Breast epithelium (tissue), 4 donors: ENCODE data around the gene GRM4. TPM values are rescaled to one million over a fixed set of nuclear protein-coding genes. Genes with fewer than 3 reads are reported as not detected.

ENCODE experiments used
- DNase-seq, 2 donors: peaks; one replicate each; pipeline ENCODE4 v3.0.0-alpha.2; 2019; ENCODE audit warnings: low spot score in 2 of 2
- H3K27ac ChIP-seq, 2 donors: fragments of 200-600 bp; sonication (generic) in 1 of 2; one replicate each; pipeline ENCODE4 v1.5.1; 2016 to 2019; ENCODE audit warnings: mild to moderate bottlenecking in 1 of 2
- H3K27me3 ChIP-seq, 2 donors: fragments of 200-600 bp; sonication (generic) in 1 of 2; one replicate each; pipeline versions ENCODE4 v1.5.1 to v1.6.0; 2017 to 2019; ENCODE audit warnings: control low read depth in 1 of 2, mild to moderate bottlenecking in 1 of 2
- H3K36me3 ChIP-seq: fragments of 200-600 bp; one replicate; pipeline ENCODE4 v1.5.1; 2019
- H3K4me1 ChIP-seq, 2 donors: fragments of 200-600 bp; sonication (generic); one replicate each; pipeline ENCODE4 v1.5.1; 2016 to 2019; ENCODE audit warnings: control low read depth in 1 of 2
- H3K4me3 ChIP-seq, 3 donors: fragments of 200-600 bp; sonication (generic); 1 replicate in 2 of 3; 2 replicates in 1 of 3; pipeline ENCODE4 v1.5.1; 2016 to 2019; ENCODE audit warnings: mild to moderate bottlenecking in 3 of 3, moderate library complexity in 2 of 3
- H3K9me3 ChIP-seq, 2 donors: fragments of 200-600 bp; sonication (generic) in 1 of 2; one replicate each; pipeline ENCODE4 v1.5.1; 2016 to 2019; ENCODE audit warnings: control low read depth in 1 of 2
- POLR2A ChIP-seq: fragments of 450-650 bp; IDR thresholded peaks from one replicate; pipeline ENCODE4 v1.6.1; 2016; ENCODE audit warnings: antibody characterized with exemption, mild to moderate bottlenecking, moderate library complexity
- POLR2AphosphoS5 ChIP-seq, 3 donors: sonication (generic); formaldehyde crosslinking; IDR thresholded peaks; one replicate each; pipeline ENCODE4 v1.6.1; 2017; ENCODE audit warnings: antibody characterized with exemption in 3 of 3
- intact Hi-C: fragments of 100-400 bp; cut with DNase I; formaldehyde crosslinking; loops from one replicate; pipeline ENCODE4 v1.15.1; 2023; ENCODE audit warnings: low total_unique reads
- total RNA-seq, 3 donors: library from RNA; depleted of rRNA; stranded (reverse); fragments of >200 nt; gene quantifications; one replicate each; pipeline ENCODE4 v1.1.0, GENCODE V29; 2016
- TF ChIP-seq, protein P1 (sequence below), 3 donors: fragments of 450-650 bp; IDR thresholded peaks; one replicate each; pipeline ENCODE4 v1.5.1; 2016 to 2017; ENCODE audit warnings: antibody characterized with exemption in 3 of 3, mild to moderate bottlenecking in 3 of 3, moderate library complexity in 3 of 3

The GRM4 gene
- total RNA-seq, 3 donors from 2014 or later, result not detected

DNA sequence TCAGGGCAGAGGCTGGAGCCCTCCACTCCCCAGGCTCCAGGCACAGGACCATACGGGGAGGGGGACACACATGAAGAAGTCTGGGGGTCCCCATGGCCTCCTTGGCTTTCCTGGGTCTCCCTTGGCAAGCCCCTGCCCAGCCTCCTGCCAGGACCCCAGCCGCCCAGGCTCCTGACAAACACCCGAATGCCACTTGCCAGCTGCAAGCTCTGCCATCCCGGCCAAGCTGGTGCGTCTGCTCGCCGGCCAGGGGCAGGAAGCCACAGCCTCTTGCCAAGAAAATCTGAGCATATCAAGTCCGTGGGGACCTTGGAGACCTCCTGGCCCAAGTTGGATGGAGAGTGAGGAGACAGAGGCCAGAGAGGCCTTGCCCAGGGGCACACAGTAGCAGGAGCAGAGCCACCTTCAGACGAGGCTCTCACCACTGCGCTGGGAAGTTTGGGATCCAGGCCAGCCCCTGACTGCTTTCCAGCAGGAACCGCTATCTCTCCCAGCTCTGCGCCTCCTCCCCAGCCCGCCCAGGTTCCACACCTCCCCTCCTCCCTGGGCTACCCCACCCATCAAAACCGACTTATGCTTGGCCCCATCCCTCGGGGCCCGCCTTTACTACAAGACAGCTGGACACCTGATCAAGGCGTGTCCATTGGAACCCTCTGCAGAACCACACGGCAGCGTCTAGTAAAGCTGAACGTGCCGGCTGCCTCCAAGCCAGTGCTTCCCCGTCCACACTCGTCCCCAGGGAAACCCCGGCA is 80.2 kb downstream of the GRM4 start:
- H3K27me3 ChIP-seq, result peaks cover 0 to 75% of the 10 kb centered on the region in 2 donors
- TF ChIP-seq, protein P1, sequence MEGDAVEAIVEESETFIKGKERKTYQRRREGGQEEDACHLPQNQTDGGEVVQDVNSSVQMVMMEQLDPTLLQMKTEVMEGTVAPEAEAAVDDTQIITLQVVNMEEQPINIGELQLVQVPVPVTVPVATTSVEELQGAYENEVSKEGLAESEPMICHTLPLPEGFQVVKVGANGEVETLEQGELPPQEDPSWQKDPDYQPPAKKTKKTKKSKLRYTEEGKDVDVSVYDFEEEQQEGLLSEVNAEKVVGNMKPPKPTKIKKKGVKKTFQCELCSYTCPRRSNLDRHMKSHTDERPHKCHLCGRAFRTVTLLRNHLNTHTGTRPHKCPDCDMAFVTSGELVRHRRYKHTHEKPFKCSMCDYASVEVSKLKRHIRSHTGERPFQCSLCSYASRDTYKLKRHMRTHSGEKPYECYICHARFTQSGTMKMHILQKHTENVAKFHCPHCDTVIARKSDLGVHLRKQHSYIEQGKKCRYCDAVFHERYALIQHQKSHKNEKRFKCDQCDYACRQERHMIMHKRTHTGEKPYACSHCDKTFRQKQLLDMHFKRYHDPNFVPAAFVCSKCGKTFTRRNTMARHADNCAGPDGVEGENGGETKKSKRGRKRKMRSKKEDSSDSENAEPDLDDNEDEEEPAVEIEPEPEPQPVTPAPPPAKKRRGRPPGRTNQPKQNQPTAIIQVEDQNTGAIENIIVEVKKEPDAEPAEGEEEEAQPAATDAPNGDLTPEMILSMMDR (IDR thresholded peaks at IDR 0.05), result no peak
- TF ChIP-seq POLR2AphosphoS5 (IDR thresholded peaks at IDR 0.05) (no peak), POLR2A (no peak)
- no peak overlapping the region for H3K27ac ChIP-seq
- no peaks in the 10 kb centered on the region for H3K36me3 ChIP-seq
- no peaks in the 10 kb centered on the region for H3K9me3 ChIP-seq
- H3K4me1 ChIP-seq, result no peaks in the 10 kb centered on the region
- DNase-seq, result no peak
- no peak overlapping the region for H3K4me3 ChIP-seq
- intact Hi-C loops, result no loop called here

DNA sequence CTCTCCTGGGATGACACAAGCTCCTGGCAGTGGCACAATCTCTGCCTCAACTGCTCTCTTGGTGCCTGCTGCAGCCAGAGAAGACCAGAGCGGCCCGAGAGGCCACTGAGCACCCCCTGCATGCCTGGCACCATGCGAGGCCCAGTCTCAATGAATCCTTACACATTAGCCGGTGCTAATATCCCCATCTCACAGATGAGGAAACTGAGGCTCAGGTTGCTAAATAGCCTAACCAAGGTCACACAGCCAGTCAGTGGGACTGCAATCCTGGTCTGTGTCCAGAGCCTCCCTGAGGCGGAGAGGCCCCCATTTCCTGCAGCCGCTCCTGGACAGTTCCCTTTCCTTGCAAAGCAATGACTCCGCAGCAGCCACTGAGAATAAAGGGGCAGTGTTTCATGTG is 81.2 kb downstream of the GRM4 start:
- Histone ChIP-seq H3K4me3 (no peak overlapping the region), H3K27me3 (peaks cover 0 to 70% of the 10 kb centered on the region in 2 donors), H3K9me3 (no peaks in the 10 kb centered on the region), H3K36me3 (no peaks in the 10 kb centered on the region), H3K4me1 (no peaks in the 10 kb centered on the region), H3K27ac (no peak overlapping the region)
- intact Hi-C loops, result no loop called here
- no peak for DNase-seq
- TF ChIP-seq, protein P1 (IDR thresholded peaks at IDR 0.05), result no peak
- TF ChIP-seq POLR2AphosphoS5 (IDR thresholded peaks at IDR 0.05) (no peak), POLR2A (no peak)

DNA sequence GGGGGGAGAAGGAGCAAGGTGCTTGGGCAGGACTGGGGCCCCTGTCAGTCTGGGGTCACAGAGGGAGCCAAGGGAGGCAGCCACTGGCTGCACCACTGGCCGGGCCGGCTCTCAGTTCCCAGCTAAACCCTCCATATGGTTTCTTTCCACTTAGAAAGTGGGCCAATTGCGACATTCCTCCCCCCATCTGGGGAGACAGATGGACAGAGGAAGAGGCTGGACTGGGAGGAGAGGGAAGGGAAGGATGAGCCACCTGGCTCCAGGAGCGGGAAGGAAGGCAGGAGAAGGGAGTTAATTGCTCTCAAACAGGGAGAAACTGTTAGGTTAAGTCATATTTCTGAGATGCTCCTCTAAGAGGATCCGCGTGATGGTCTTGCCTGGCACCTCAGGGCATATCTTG is 82.2 kb downstream of the GRM4 start:
- TF ChIP-seq POLR2A, result no peak
- TF ChIP-seq POLR2AphosphoS5 (IDR thresholded peaks at IDR 0.05), result no peak
- Histone ChIP-seq H3K27ac (no peak overlapping the region), H3K36me3 (no peaks in the 10 kb centered on the region), H3K27me3 (peaks cover 0 to 69% of the 10 kb centered on the region in 2 donors), H3K4me1 (no peaks in the 10 kb centered on the region), H3K4me3 (no peak overlapping the region), H3K9me3 (no peaks in the 10 kb centered on the region)
- intact Hi-C loops, result no loop called here
- DNase-seq, result no peak

DNA sequence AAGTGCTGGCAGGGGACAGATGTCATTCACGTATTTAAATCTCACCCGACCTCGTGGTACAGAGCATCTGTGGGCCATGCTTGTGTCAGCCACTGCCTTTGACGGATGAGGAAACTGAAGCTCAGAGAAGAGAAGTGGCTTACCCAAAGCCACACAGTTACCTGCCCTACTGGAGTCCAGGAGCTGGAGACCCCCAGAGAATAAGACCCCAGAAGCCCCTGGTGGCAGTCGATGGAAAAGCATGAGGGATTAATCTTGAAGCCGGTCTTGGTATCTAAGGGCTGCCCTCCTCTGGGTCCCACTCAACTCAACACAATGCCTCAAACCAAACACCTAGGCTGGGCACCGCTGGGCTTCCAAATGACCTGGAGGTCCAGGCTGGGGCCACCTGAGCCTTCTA is 83.1 kb downstream of the GRM4 start:
- Histone ChIP-seq H3K27me3 (peaks cover 0 to 63% of the 10 kb centered on the region in 2 donors), H3K4me3 (no peak overlapping the region), H3K9me3 (no peaks in the 10 kb centered on the region), H3K36me3 (no peaks in the 10 kb centered on the region), H3K4me1 (no peaks in the 10 kb centered on the region), H3K27ac (no peak overlapping the region)
- DNase-seq, result no peak
- intact Hi-C loops, result no loop called here
- TF ChIP-seq, protein P1 (IDR thresholded peaks at IDR 0.05), result no peak
- TF ChIP-seq POLR2AphosphoS5 (IDR thresholded peaks at IDR 0.05), result no peak
- TF ChIP-seq POLR2A, result no peak

- Histone ChIP-seq H3K27me3 (peaks cover 0 to 59% of the 10 kb centered on the region in 2 donors), H3K36me3 (no peaks in the 10 kb centered on the region), H3K4me1 (no peaks in the 10 kb centered on the region), H3K4me3 (no peak overlapping the region), H3K27ac (no peak overlapping the region), H3K9me3 (no peaks in the 10 kb centered on the region)
- intact Hi-C loops, result no loop called here
- no peak for DNase-seq
- TF ChIP-seq POLR2A (no peak), POLR2AphosphoS5 (IDR thresholded peaks at IDR 0.05) (no peak)
- TF ChIP-seq, protein P1 (IDR thresholded peaks at IDR 0.05), result no peak
Observed at GRCh38 chr6:34062156-34062555, 83.7 kb downstream of the GRM4 start.
